T-helper 1 cell (primary cell): ENCODE results near the gene KCTD3.

Experiments
- DNase-seq, 5 donors: peaks; one replicate each; pipeline ENCODE4 v3.0.0-alpha.2; 2012 to 2020

KCTD3 gene

GRCh38 chr1:215557504-215557903 is 9.6 kb upstream of the KCTD3 start:
- DNase-seq, result no peak

- no peak for DNase-seq
These were observed 9.0 kb upstream of the KCTD3 start for GRCh38 chr1:215557992-215558626.

- DNase-seq, result peak in 2 of 5 donors; percentile 0 to 29
These were observed 591 bp downstream of the KCTD3 start for GRCh38 chr1:215567491-215568298.

- no peak for DNase-seq
These were observed 1.2 kb downstream of the KCTD3 start for GRCh38 chr1:215568299-215568692.

GRCh38 chr1:215569986-215570824 is 3.1 kb downstream of the KCTD3 start:
- no peak for DNase-seq

- no peak for DNase-seq
These were observed 14.8 kb downstream of the KCTD3 start for GRCh38 chr1:215581896-215582295.

- DNase-seq, result no peak
These were observed 16.2 kb downstream of the KCTD3 start for GRCh38 chr1:215583185-215583749.

GRCh38 chr1:215584389-215584788 is 17.3 kb downstream of the KCTD3 start:
- no peak for DNase-seq

GRCh38 chr1:215589650-215590435 is 22.7 kb downstream of the KCTD3 start:
- no peak for DNase-seq

- no peak for DNase-seq
These were observed 23.8 kb downstream of the KCTD3 start for GRCh38 chr1:215590779-215591491.

- no peak for DNase-seq
These were observed 27.5 kb downstream of the KCTD3 start for GRCh38 chr1:215594640-215595039.

- DNase-seq, result no peak
These were observed 28.1 kb downstream of the KCTD3 start for GRCh38 chr1:215595231-215595630.

GRCh38 chr1:215597961-215598360 is 30.9 kb downstream of the KCTD3 start:
- DNase-seq, result no peak

GRCh38 chr1:215599418-215600074 is 32.4 kb downstream of the KCTD3 start:
- DNase-seq, result no peak

GRCh38 chr1:215600258-215600792 is 33.2 kb downstream of the KCTD3 start:
- no peak for DNase-seq

GRCh38 chr1:215600867-215601266 is 33.8 kb downstream of the KCTD3 start:
- no peak for DNase-seq

GRCh38 chr1:215601276-215601675 is 34.2 kb downstream of the KCTD3 start:
- no peak for DNase-seq

GRCh38 chr1:215603319-215603718 is 36.2 kb downstream of the KCTD3 start:
- no peak for DNase-seq

GRCh38 chr1:215605011-215605621 is 38.0 kb downstream of the KCTD3 start:
- no peak for DNase-seq

- DNase-seq, result no peak
These were observed 38.9 kb downstream of the KCTD3 start for GRCh38 chr1:215606036-215606435.
